Stimulated activated CD8-positive, alpha-beta memory T cell treated with anti-CD3 and anti-CD28 coated beads, Interleukin-12 subunit alpha, Interleukin-12 subunit beta, amount 100 ng/mL, for 24 hours (primary cell): Measurements from ENCODE around the gene NLK.
"Not testable (repeated sequence)": the region's sequence is repeated elsewhere in the genome, so short reads cannot be mapped to it uniquely, and the experiment has no call there.

Experiments
- DNase-seq: peaks from one replicate; pipeline ENCODE4 v3.0.0-alpha.2; 2020; ENCODE audit errors: extremely low read depth

NLK gene

DNA sequence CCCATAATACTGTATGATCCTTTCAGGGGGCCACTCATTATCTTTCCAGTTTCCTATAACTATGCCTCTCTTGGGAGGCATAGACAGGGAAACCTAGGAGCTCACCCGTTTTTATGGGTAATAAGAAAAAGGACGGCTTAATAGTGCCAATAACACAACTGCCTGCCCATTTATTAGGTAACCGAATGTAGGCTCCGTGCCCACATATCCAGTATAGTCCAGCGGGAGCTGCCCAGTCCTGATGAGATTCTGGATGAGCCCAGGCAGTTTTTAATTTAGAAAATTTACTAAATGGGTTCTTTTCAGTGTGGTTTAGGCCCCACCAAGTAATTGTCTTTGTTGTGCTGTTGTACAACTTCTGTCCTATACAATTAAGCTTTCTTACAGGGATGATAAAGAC lies 189.1 kb downstream of the NLK start:
- not testable (repeated sequence) for DNase-seq

DNA sequence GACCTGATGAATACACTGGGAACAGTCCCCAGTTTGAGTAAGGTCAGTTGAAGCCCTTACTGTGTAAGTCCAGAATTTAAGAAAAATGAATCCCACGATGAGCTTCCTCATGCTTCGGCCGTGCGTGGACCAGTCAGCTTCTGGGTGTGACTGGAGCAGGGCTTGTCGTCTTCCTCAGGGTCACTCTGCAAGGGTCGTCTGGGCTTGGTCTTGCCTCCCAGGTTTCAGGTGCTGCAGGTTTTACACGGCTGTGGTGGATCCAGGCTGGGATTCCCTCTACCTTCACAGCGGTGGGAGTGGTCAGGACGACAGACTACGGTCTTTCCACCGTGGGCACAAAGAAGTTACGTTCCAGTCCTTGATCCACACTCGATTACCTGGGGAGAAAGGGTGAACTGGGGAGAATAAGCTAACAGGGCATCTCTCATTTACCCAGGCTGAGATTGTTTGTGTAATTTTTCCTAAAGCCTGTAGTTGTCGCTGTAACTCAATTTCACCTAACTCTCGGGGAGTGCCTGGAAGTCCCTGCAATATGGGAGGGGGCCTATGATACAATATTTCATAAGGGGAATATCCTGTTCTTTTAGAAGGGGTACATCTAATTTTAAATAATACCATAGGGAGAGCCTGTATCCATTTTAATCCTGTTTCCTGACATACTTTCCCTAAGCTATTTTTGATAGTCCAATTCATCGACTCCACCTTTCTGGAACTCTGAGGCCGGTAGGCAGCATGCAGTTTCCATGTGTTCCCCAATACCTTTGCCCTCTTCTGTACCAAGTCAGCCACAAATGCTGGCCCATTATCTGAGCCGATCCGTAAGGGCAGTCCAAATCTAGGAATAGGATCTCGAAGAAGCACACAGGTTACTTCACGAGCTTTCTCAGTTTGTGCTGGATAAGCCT lies 190.7 kb downstream of the NLK start:
- not testable (repeated sequence) for DNase-seq

DNA sequence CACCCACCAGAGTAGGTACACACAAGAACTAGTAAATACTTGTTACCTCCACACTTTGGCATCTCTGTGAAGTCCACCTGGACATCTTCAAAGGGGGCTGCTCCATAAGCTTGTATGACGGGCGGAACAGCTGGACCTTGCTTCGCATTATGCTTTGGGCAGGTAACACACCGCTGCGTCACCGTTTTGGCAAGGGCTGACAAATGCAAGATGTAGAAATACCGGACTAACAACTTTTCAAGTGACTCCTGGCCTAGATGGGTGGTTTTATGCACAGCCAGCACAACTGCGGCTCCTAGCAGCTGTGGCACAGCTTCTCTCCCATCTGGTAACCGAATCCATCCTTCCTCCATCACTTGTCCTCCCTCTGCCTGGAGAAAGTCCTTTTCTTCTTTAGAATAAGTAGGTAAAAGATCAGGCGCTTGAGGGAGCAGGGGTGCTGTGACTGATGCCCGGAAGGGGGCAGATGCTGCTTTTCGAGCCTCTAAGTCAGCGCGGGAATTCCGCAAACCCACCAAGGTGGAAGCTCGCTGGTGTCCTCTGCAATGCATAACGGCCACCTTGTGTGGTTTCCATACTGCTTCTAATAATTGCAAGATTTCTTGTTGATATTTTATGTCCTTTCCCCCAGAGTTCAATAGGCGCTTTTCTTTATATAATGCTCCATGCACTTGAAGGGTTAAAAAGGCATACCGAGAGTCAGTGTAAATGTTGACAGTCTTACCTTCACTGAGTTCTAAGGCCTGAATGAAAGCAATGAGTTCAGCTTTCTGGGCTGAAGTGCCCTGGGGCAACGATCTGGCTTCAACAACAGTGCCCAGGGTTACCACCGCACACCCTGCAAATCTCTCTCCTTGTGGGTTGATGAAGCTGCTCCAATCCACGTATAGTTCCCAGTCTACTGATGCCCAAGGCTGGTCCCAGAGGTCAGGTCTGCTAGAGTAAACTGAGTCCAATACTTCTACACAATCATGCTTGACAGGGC lies 191.7 kb downstream of the NLK start:
- DNase-seq: not testable (repeated sequence)

DNA sequence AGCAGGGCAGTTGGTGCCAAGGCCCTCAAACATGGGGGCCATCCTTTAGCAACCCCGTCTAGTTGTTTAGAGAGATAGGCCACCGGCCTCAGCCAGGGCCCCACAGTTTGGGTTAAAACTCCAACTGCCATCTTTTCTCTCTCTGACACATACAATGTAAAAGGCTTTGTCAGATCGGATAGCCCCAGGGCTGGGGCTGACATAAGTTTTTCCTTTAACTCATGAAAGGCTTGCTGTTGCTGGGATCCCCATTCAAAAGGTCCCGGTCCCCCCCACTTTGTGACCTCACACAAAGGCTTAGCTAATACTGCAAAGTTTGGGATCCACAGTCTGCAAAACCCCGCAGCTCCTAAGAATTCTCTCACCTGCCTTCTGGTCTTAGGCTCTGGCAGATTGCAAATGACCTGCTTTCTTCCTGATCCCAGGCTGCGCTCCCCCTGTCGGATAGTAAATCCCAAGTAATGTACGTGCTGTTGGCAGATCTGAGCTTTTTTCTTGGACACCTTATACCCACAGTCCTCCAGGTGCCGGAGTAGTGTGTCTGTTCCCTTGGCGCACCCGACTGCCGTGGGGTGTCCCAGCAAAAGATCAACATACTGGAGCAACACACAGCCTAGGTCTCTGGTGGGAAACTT lies 192.7 kb downstream of the NLK start:
- DNase-seq: not testable (repeated sequence)

GRCh38 chr17:28236033-28236653 lies 193.7 kb downstream of the NLK start:
- not testable (repeated sequence) for DNase-seq

- not testable (repeated sequence) for DNase-seq
Measured at GRCh38 chr17:28238547-28239270, 196.2 kb downstream of the NLK start.

GRCh38 chr17:28239271-28239624 lies 196.8 kb downstream of the NLK start:
- DNase-seq: no peak

- DNase-seq: no peak
Measured at GRCh38 chr17:28240688-28241340, 198.3 kb downstream of the NLK start.

DNA sequence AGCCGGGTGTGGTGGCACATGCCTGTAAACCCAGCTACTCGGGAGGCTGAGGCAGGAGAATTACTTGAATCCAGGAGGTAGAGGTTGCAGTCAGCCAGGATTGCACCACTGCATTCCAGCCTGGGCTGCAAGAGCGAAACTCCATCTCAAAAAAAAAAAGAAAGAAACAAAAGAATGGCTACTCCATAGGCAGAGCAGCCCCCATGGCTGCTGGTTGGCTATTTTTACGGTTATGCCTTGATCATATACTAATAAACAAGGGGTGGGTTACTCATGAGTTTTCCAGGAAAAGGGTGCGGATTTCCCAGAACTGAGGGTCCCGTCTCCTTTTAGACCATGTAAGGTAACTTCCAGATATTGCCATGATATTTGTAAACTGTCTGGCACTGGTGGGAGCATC lies 200.3 kb downstream of the NLK start:
- DNase-seq: no peak

DNA sequence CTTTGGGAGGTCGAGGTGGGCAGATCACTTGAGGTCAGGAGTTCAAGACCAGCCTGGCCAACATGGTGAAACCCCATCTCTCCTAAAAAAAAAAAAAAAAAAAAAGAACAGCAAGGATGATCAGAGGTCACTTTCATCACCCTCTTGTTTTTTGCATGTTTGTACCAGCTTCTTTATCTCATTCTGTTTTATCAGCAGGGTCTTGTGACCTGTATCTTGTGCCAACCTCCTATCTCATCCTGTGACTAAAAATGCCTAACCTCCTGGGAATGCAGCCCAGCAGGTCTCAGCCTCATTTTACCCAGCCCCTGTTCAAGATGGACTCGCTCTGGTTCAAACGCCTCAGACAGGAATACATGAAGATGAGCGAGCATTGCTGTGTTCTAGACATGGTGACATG lies 200.8 kb downstream of the NLK start:
- not testable (repeated sequence) for DNase-seq

DNA sequence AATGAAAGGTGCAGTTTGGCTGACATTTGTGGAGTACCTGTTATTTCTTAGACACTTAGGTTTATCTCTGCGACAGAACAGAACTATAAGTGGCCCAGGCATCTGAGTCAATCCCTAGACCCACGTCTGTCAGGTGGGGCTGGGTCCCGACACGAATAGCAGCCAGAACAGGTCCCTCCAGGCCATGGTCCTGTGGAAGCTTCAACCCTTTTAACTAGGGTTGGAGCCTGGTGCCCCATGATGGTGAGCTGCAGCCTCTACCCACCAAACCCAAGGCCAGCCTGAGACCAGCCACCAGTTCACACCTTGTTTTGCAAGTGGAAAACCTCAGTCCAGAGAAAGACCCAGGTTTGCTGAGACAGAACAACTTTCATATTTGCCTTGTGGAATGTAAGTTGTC lies 202.0 kb downstream of the NLK start:
- DNase-seq: no peak
